TTC549 (cell line): Measurements from ENCODE around the gene DHRS1.

ENCODE experiments used
- FAIRE-seq: peaks from 2 replicates; lab custom pipeline; 2012; peaks lifted over from hg19 to GRCh38; lab: Jason Lieb, UNC

The DHRS1 gene

GRCh38 chr14:24243336-24243836 lies 56.2 kb downstream of the DHRS1 start:
- FAIRE-seq, result no peak

- FAIRE-seq, result no peak
Observed at GRCh38 chr14:24241829-24242443, 57.6 kb downstream of the DHRS1 start.
